ENCODE data around the gene KBTBD13.

Gene KBTBD13

DNA sequence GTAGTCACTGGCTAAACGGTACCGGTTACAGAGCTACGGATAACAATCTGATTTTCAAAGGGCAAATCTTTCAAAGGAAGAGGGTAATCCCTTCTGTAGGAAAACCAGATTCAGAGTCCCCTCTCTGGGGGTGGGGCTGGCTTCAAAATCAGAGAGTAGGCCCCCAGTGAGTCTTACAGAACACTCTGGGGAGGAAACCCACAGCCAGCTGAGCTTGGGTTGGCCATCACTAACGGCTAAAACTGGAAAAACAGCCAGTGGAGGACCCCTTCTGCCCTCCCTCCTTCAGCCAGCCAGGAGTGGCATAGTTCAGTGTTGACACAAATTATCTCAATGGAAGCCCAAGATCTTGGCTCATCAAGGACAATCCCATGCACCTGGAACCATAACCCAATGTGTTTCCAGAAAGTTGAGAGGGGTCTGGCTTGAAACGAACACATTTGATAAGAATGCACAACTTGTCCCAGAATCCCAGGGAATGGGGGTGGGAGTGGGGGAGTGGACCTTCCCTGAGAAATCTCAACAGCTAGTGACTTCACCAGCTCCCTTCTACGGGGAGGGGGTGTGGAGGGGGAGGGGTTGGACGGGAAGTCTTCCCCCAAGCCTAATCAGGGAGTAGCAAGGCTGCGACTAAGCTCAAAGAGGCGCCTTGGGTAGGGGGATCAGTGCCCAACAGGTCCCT, 9.8 kb upstream of the KBTBD13 start:
- Histone ChIP-seq H3K79me2 (ENCODE audit: insufficient read depth, low read length) (no peaks in the 10 kb centered on the region), H3K36me3 (ENCODE audit: insufficient read depth, low read length) (no peaks in the 10 kb centered on the region), H3K9me2 (replicated peaks; ENCODE audit: low read depth, low read length) (no peaks in the 10 kb centered on the region), H3K27me3 (ENCODE audit: insufficient read depth, low read length, poor library complexity, severe bottlenecking) (no peaks in the 10 kb centered on the region), H3K9ac (ENCODE audit: low read depth, low read length, poor library complexity, severe bottlenecking) (no peak overlapping the region), H3K4me1 (ENCODE audit: insufficient read depth, low read length, poor library complexity, severe bottlenecking) (peaks cover 13% of the 10 kb centered on the region), H3K9me3 (ENCODE audit: insufficient read depth, low read depth, low read length) (no peaks in the 10 kb centered on the region), H4K20me1 (ENCODE audit: insufficient read depth, low read length, poor library complexity, severe bottlenecking) (no peaks in the 10 kb centered on the region), H3K4me2 (ENCODE audit: low read depth, low read length, poor library complexity, severe bottlenecking) (no peak overlapping the region), H2AFZ (ENCODE audit: low read length) (no peak overlapping the region), H3F3A (ENCODE audit: low read depth) (no peaks in the 10 kb centered on the region), H3K4me3 (ENCODE audit: low read length, poor library complexity, severe bottlenecking) (no peak overlapping the region)
- TF ChIP-seq EZH2phosphoT487 (IDR thresholded peaks at IDR 0.05; ENCODE audit: borderline replicate concordance) = no peak
- TF ChIP-seq, protein P1, sequence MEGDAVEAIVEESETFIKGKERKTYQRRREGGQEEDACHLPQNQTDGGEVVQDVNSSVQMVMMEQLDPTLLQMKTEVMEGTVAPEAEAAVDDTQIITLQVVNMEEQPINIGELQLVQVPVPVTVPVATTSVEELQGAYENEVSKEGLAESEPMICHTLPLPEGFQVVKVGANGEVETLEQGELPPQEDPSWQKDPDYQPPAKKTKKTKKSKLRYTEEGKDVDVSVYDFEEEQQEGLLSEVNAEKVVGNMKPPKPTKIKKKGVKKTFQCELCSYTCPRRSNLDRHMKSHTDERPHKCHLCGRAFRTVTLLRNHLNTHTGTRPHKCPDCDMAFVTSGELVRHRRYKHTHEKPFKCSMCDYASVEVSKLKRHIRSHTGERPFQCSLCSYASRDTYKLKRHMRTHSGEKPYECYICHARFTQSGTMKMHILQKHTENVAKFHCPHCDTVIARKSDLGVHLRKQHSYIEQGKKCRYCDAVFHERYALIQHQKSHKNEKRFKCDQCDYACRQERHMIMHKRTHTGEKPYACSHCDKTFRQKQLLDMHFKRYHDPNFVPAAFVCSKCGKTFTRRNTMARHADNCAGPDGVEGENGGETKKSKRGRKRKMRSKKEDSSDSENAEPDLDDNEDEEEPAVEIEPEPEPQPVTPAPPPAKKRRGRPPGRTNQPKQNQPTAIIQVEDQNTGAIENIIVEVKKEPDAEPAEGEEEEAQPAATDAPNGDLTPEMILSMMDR (conservative IDR thresholded peaks at IDR 0.05; ENCODE audit: low read length) = no peak

DNA sequence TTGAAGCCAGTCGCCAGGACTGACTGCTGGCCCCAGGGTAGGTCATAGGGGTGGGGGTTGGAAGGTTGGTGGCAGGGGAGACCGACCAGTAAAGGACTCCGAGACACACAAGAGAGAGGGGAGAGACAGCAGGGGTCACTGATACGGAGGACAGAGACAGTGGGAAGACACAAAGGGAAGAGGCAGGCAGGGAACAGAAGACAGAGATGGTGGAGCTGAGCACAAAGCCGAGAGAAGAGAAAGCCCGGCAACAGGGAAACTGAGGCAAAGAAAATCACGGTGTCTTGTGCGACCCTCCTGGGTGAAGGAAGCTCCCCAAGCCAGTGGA, 9.3 kb upstream of the KBTBD13 start:
- Histone ChIP-seq H3K79me2 (ENCODE audit: insufficient read depth, low read length) (no peaks in the 10 kb centered on the region), H3K4me2 (ENCODE audit: low read depth, low read length, poor library complexity, severe bottlenecking) (no peak overlapping the region), H3K9me3 (ENCODE audit: insufficient read depth, low read depth, low read length) (no peaks in the 10 kb centered on the region), H3K4me3 (ENCODE audit: low read length, poor library complexity, severe bottlenecking) (no peak overlapping the region), H3K9ac (ENCODE audit: low read depth, low read length, poor library complexity, severe bottlenecking) (no peak overlapping the region), H4K20me1 (ENCODE audit: insufficient read depth, low read length, poor library complexity, severe bottlenecking) (no peaks in the 10 kb centered on the region), H3K36me3 (ENCODE audit: insufficient read depth, low read length) (no peaks in the 10 kb centered on the region), H3K27me3 (ENCODE audit: insufficient read depth, low read length, poor library complexity, severe bottlenecking) (no peaks in the 10 kb centered on the region), H3F3A (ENCODE audit: low read depth) (no peaks in the 10 kb centered on the region), H3K4me1 (ENCODE audit: insufficient read depth, low read length, poor library complexity, severe bottlenecking) (peaks cover 18% of the 10 kb centered on the region), H3K9me2 (replicated peaks; ENCODE audit: low read depth, low read length) (no peaks in the 10 kb centered on the region), H2AFZ (ENCODE audit: low read length) (no peak overlapping the region)
- TF ChIP-seq, protein P1 (conservative IDR thresholded peaks at IDR 0.05; ENCODE audit: low read length) = no peak

DNA sequence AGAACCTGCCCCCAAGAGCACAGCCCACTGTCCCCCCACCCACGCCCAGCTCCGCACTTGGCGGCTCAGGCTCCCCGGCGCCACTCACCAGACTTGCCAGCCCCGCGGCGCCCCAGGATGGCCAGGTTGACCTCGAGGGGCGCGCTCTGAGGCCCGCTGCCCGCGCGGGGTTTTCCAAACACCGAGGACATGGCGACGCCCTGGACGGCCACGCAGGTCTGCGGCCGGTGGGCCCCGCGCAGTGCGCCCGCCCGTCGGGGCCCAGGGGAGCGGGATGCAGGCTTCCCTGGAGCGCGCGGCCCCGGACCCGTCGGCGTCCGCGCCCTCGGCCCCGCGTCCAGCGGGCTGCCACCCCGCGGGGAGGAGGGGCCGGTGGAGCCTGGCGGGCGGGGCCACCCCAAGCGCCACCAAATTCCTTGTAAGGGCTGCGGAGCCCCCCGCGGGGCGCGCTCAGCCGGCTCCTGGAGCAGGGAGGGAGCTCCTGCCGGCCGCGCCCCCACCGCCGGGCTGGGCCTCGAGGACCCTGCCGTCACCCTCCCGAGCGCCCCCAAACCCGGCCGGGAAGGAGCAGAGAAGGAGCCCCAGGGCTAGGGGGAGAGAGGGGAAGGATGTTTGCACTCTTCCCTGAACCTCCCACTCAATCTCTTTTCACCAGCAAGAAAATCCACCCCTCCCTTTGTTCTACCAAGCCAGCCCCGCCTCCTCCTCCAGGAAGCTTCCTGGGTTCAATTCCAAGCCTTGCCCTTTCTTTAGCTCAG, 8.7 kb upstream of the KBTBD13 start, which contains the start of gene RASL12:
Gene RASL12, minus strand, starts transcription at position 347 of the 758 bp plus-strand sequence. Its CDS starts 156 bp downstream, at position 191.
- H2AFZ ChIP-seq (ENCODE audit: low read length) = no peak within 1 kb of the TSS
- no peak within 1 kb of the TSS for H3K9ac ChIP-seq (ENCODE audit: low read depth, low read length, poor library complexity, severe bottlenecking)
- H3K9me2 ChIP-seq (replicated peaks; ENCODE audit: low read depth, low read length) = no peaks in the 10 kb centered on the region
- H3F3A ChIP-seq (ENCODE audit: low read depth) = no peaks in the 10 kb centered on the region
- H3K79me2 ChIP-seq (ENCODE audit: insufficient read depth, low read length) = no peaks in the 10 kb centered on the region
- no peak within 1 kb of the TSS for H3K4me2 ChIP-seq (ENCODE audit: low read depth, low read length, poor library complexity, severe bottlenecking)
- H3K9me3 ChIP-seq (ENCODE audit: insufficient read depth, low read depth, low read length) = no peaks in the 10 kb centered on the region
- H3K4me1 ChIP-seq (ENCODE audit: insufficient read depth, low read length, poor library complexity, severe bottlenecking) = peaks cover 21% of the 10 kb centered on the region
- no peaks in the 10 kb centered on the region for H4K20me1 ChIP-seq (ENCODE audit: insufficient read depth, low read length, poor library complexity, severe bottlenecking)
- no peaks in the 10 kb centered on the region for H3K27me3 ChIP-seq (ENCODE audit: insufficient read depth, low read length, poor library complexity, severe bottlenecking)
- H3K36me3 ChIP-seq (ENCODE audit: insufficient read depth, low read length) = no peaks in the 10 kb centered on the region
- no peak within 1 kb of the TSS for H3K4me3 ChIP-seq (ENCODE audit: low read length, poor library complexity, severe bottlenecking)
- TF ChIP-seq, protein P1 (conservative IDR thresholded peaks at IDR 0.05; ENCODE audit: low read length) = no peak
- TF ChIP-seq EZH2phosphoT487 (IDR thresholded peaks at IDR 0.05; ENCODE audit: borderline replicate concordance) = no peak
